HEK293T (cell line): ENCODE measurements around the gene TBX1.

Experiments used
- CTCF ChIA-PET: fragments of 350-600 bp; formaldehyde crosslinking; extraction: SDS; loops from one replicate; lab custom pipeline; 2021; ENCODE audit warnings: antibody characterized with exemption, inconsistent platforms; lab: Yijun Ruan, JAX
- POLR2A ChIA-PET: fragments of 350-600 bp; formaldehyde crosslinking; extraction: SDS; loops from one replicate; lab custom pipeline; 2020; ENCODE audit warnings: antibody characterized with exemption, inconsistent platforms; lab: Yijun Ruan, JAX
- DNase-seq: peaks from one replicate; pipeline ENCODE4 v3.0.0; 2012; ENCODE audit warnings: mixed read lengths; ENCODE audit errors: extremely low spot score
- ARNT ChIP-seq: fragments of 450-650 bp; IDR thresholded peaks from 2 replicates; pipeline ENCODE4 v1.6.1; 2017; ENCODE audit warnings: mild to moderate bottlenecking
- BHLHE40 ChIP-seq: fragments of 450-650 bp; IDR thresholded peaks from 2 replicates; pipeline ENCODE4 v1.6.1; 2016; ENCODE audit warnings: mild to moderate bottlenecking, moderate library complexity, borderline replicate concordance
- CTBP1 ChIP-seq: fragments of 450-650 bp; IDR thresholded peaks from 2 replicates; pipeline ENCODE4 v1.6.1; 2016; ENCODE audit warnings: borderline replicate concordance
- ELF4 ChIP-seq: fragments of 450-650 bp; IDR thresholded peaks from 2 replicates; pipeline ENCODE4 v1.6.1; 2017; ENCODE audit warnings: antibody characterized with exemption
- FOXA1 ChIP-seq: fragments of 450-650 bp; IDR thresholded peaks from 2 replicates; pipeline ENCODE4 v1.6.1; 2016; ENCODE audit warnings: mild to moderate bottlenecking
- FOXK2 ChIP-seq: fragments of 450-650 bp; IDR thresholded peaks from 2 replicates; pipeline ENCODE4 v1.6.1; 2016; ENCODE audit warnings: mild to moderate bottlenecking
- FOXM1 ChIP-seq: fragments of 450-650 bp; IDR thresholded peaks from 2 replicates; pipeline ENCODE4 v1.6.1; 2017; ENCODE audit warnings: mild to moderate bottlenecking, borderline replicate concordance
- HDGF ChIP-seq: fragments of 450-650 bp; IDR thresholded peaks from 2 replicates; pipeline ENCODE4 v1.6.1; 2017; ENCODE audit warnings: antibody characterized with exemption, borderline replicate concordance
- L3MBTL2 ChIP-seq: fragments of 450-650 bp; conservative IDR thresholded peaks from 2 replicates; pipeline ENCODE4 v1.6.1; 2016; ENCODE audit warnings: mild to moderate bottlenecking
- LEF1 ChIP-seq: fragments of 450-650 bp; IDR thresholded peaks from 2 replicates; pipeline ENCODE4 v1.6.1; 2017; ENCODE audit warnings: mild to moderate bottlenecking, borderline replicate concordance
- NFRKB ChIP-seq: fragments of 450-650 bp; IDR thresholded peaks from 2 replicates; pipeline ENCODE4 v1.6.1; 2016; ENCODE audit warnings: mild to moderate bottlenecking, moderate library complexity
- SP1 ChIP-seq: fragments of 450-650 bp; IDR thresholded peaks from 2 replicates; pipeline ENCODE4 v1.6.1; 2017
- SUZ12 ChIP-seq: fragments of 450-650 bp; IDR thresholded peaks from 2 replicates; pipeline ENCODE4 v1.6.1; 2016; ENCODE audit warnings: mild to moderate bottlenecking
- TARDBP ChIP-seq: fragments of 450-650 bp; IDR thresholded peaks from 2 replicates; pipeline ENCODE4 v1.6.1; 2016
- ZNF384 ChIP-seq: fragments of 450-650 bp; IDR thresholded peaks from 2 replicates; pipeline ENCODE4 v1.6.1; 2016
- TF ChIP-seq, protein P1 (sequence below): fragments of 450-650 bp; IDR thresholded peaks from 2 replicates; pipeline ENCODE4 v1.6.1; 2016

Gene TBX1

DNA sequence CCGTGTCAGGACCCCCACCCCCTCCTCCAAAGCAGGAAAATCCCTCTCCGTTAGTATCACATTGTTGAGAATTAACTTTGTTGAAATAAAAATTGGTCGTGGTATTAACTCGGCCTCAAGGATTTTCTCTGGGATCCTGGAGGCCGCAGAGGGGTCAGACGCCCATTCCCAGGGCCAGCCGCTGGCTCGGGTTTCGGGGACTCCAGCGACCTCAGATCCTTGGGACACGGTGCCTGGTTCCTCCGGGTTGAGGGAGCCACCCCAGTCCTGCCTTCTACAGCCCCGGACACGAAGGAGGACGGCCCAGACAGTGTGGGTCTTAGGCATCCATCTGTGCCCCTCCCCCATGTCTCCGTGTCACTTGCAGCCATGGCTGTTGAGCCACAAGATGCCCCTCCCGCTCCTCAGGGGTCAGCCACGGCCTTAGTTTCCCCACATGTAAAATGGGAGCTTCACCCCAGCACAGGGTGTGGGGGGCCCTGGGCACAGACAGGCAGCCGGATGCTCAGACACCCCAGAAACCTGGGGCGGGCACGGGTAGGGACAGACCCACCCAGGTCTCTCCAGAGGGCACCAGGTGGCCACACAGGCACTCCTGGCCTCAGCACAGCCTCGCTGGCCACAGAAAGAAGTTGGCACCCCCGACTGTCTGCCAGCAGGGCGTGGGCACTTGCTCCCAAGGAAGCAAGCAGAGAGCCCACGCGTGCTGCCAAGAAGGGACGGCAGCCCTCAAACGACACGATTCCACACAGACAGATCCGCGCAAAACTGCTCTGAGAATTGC lies 21.7 kb upstream of the TBX1 start:
- no peak for TF ChIP-seq TARDBP
- no peak for TF ChIP-seq ARNT
- TF ChIP-seq ELF4 = no peak
- no peak for TF ChIP-seq ZNF384
- no peak for TF ChIP-seq L3MBTL2
- no peak for TF ChIP-seq NFRKB
- TF ChIP-seq FOXA1 = no peak
- TF ChIP-seq, protein P1, sequence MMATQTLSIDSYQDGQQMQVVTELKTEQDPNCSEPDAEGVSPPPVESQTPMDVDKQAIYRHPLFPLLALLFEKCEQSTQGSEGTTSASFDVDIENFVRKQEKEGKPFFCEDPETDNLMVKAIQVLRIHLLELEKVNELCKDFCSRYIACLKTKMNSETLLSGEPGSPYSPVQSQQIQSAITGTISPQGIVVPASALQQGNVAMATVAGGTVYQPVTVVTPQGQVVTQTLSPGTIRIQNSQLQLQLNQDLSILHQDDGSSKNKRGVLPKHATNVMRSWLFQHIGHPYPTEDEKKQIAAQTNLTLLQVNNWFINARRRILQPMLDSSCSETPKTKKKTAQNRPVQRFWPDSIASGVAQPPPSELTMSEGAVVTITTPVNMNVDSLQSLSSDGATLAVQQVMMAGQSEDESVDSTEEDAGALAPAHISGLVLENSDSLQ = no peak
- TF ChIP-seq HDGF = no peak
- no peak for TF ChIP-seq SUZ12
- no peak for TF ChIP-seq CTBP1
- no peak for TF ChIP-seq FOXK2
- TF ChIP-seq SP1 = no peak
- TF ChIP-seq BHLHE40 = no peak
- TF ChIP-seq LEF1 = no peak
- TF ChIP-seq FOXM1 = no peak
- POLR2A ChIA-PET = no interaction called here

DNA sequence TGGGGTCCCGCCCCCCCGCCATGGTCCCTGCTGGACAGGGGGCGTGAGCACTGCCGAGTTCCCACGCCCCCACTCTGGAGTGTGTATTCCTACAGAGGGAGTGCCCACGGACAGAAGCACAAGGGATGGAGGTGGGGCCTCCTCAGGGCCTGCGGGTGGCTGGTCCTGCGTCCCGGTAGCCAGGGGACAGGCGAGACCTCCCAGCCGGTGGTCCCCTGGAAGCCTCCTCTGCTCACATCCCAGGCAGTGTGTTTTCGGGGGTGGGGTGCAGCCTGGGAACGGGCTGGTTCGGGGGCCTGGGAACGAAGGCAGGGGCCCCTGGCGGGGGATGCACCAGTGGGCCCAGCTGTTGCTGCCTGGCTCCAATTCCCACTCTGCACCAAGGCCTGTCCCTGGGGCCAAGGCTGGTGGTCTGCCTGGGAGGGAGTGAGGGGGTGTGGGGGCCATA lies 21.1 kb upstream of the TBX1 start:
- POLR2A ChIA-PET = no interaction called here
- TF ChIP-seq ARNT (no peak), FOXA1 (no peak), NFRKB (no peak), FOXM1 (no peak)
- no peak for DNase-seq
- CTCF ChIA-PET = no interaction called here

More for the DNA sequence above, 21.7 kb upstream of the TBX1 start:
- CTCF ChIA-PET = no interaction called here
- DNase-seq = no peak

DNA sequence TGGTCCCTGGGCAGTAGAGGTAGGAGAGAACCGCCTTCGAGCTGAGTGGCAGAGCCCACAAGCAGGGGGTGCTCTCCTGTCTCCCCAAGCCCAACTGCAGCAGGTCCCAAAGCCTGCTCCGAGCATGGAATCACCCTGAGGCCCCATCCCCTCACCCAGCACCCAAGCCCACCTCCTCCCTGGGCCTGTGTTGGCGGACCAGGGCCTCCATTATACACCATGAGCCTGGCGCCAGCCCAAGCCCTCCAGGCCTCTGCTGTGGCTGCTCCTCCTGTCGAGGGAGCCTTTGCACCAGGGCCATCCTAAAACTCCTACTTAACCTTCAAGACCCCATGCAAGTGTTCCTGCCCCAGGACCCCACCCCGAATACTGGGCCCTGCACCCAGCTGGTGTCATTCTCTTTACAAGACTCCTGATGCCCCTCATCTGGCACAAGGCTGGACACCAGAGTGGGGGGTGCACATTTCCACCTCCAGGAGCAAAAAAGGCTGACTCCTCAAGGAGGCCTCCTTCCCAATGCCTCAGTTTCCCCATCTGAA lies 20.6 kb upstream of the TBX1 start:
- DNase-seq = no peak
- ChIA-PET POLR2A (no interaction called here), CTCF (interaction anchor here (0.7 kb wide), 1 partner anchor 9 kb away, joined by 3 read pairs; no protein-coding TSS in a partner anchor)
- TF ChIP-seq SUZ12 (no peak), CTBP1 (no peak), BHLHE40 (no peak), TARDBP (no peak), ZNF384 (no peak), FOXK2 (no peak), NFRKB (no peak), L3MBTL2 (no peak), ARNT (no peak), HDGF (no peak), SP1 (no peak), FOXA1 (no peak)
- TF ChIP-seq, protein P1 = no peak

DNA sequence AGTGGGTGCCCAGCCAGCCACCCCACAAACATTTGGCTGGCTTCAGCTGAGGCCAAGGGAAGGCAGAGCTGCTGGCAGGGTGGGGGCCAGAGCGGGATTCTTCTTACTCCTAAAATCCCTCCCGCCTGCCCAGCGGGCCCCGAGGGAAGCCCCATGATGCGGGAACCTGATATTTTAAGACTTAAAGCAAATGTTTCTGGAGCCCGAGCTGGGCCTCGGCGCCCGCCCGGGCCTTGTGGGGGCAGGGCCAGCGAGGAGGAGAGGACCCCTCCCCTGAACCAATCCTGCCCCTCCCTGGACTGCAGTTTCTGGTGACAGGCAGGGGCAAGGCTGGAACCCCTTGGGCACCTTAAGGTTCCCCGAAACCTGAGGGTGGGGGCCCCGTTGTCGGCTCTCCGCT lies 20.0 kb upstream of the TBX1 start:
- POLR2A ChIA-PET = no interaction called here
- no peak for DNase-seq
- CTCF ChIA-PET = interaction anchor here (0.7 kb wide), 1 partner anchor 10 kb away, joined by 3 read pairs; no protein-coding TSS in a partner anchor
- TF ChIP-seq ZNF384 = no peak
- no peak for TF ChIP-seq TARDBP
- no peak for TF ChIP-seq FOXK2
- TF ChIP-seq HDGF = no peak
- no peak for TF ChIP-seq ARNT
- TF ChIP-seq FOXM1 = no peak
- TF ChIP-seq ELF4 = no peak
- no peak for TF ChIP-seq SUZ12
- TF ChIP-seq L3MBTL2 = no peak
- no peak for TF ChIP-seq NFRKB
- TF ChIP-seq LEF1 = no peak
- TF ChIP-seq, protein P1 = no peak
- no peak for TF ChIP-seq CTBP1
- TF ChIP-seq BHLHE40 = no peak

DNA sequence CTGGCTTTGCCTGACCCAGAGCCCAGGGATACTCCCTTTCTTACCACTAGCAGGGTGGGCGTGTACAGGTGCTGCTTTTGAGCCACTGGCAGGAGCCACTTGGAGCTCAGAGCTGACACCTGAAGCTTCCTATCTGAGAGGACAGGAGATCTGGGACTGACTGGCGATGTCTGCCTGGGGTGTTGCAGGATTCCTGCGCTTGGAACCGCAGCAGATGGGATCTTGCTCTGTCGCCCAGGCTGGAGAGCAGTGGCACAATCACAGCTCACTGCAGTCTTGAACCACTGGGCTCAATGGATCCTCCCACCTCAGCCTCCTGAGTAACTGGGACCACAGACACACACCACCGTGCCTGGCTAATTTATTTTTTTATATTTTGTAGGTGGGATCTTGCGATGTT lies 19.5 kb upstream of the TBX1 start:
- TF ChIP-seq TARDBP = no peak
- no peak for TF ChIP-seq L3MBTL2
- no peak for TF ChIP-seq HDGF
- no peak for TF ChIP-seq LEF1
- no peak for TF ChIP-seq ZNF384
- no peak for TF ChIP-seq SUZ12
- no peak for DNase-seq
- ChIA-PET POLR2A (no interaction called here), CTCF (no interaction called here)
